A549 (cell line): ENCODE measurements around the gene PDP2. TPM values are rescaled to one million over a fixed set of nuclear protein-coding genes. Genes with fewer than 3 reads are reported as not detected.
A peak's percentile ranks its signal among the peaks of the same experiment; 100 is the strongest.

Experiments
- ATAC-seq, 2 experiments: fragments of 200-7000 bp in 1 of 2; fragments of >200 bp in 1 of 2; cut with Nextera tagmentation in 1 of 2; cut with Tn5 transposase in 1 of 2; 3 replicates each; pipeline versions ENCODE4 v1.8.0 to v1.9.1; 2018 to 2020; ENCODE audit warnings: mild to moderate bottlenecking in 1 of 2, moderate library complexity in 1 of 2
- CTCF ChIA-PET: fragments of 300-600 bp; sonication (Branson Sonifier 250); formaldehyde crosslinking; extraction: SDS; loops from one replicate; lab custom pipeline; 2021; ENCODE audit warnings: antibody characterized with exemption, inconsistent platforms; lab: Yijun Ruan, JAX
- POLR2A ChIA-PET: fragments of 350-600 bp; formaldehyde crosslinking; extraction: SDS; loops from one replicate; lab custom pipeline; 2021; ENCODE audit warnings: antibody characterized with exemption, inconsistent platforms; lab: Yijun Ruan, JAX
- DNase-seq, 2 experiments: peaks; one replicate each; pipeline versions ENCODE4 v3.0.0 to v3.0.0-alpha.2; 2011 to 2016; ENCODE audit warnings: low read depth in 1 of 2, low spot score in 1 of 2
- FAIRE-seq: peaks from 2 replicates; lab custom pipeline; 2011; peaks lifted over from hg19 to GRCh38; lab: Jason Lieb, UNC
- H3K27ac ChIP-seq, 2 experiments: fragments of >200 bp; sonication (Bioruptor Twin); formaldehyde crosslinking; 3 replicates each; pipeline ENCODE4 v1.5.1; 2016 to 2017
- H3K4me1 ChIP-seq: fragments of >200 bp; sonication (Bioruptor Twin); formaldehyde crosslinking; 3 replicates; pipeline ENCODE4 v1.6.1; 2016
- H3K4me2 ChIP-seq: fragments of >200 bp; sonication (Bioruptor Twin); formaldehyde crosslinking; 3 replicates; pipeline ENCODE4 v1.6.1; 2016
- H3K4me3 ChIP-seq: fragments of >200 bp; sonication (Bioruptor Twin); formaldehyde crosslinking; 3 replicates; pipeline ENCODE4 v1.5.1; 2016
- H3K9me3 ChIP-seq: fragments of >200 bp; sonication (Bioruptor Twin); formaldehyde crosslinking; 3 replicates; pipeline ENCODE4 v1.6.1; 2016
- BCL3 ChIP-seq: fragments of >200 bp; sonication (Bioruptor Twin); formaldehyde crosslinking; IDR thresholded peaks from 3 replicates; pipeline ENCODE4 v1.6.1; 2016
- CHD2 ChIP-seq: fragments of 150-350 bp; IDR thresholded peaks from 2 replicates; pipeline ENCODE4 v1.6.1; 2014; ENCODE audit warnings: low read length; ENCODE audit not compliant: partially characterized antibody
- HOXB5 ChIP-seq: fragments of 250-450 bp; sonication (Bioruptor Pico); IDR thresholded peaks from 2 replicates; pipeline ENCODE4 v1.5.0; 2020; ENCODE audit warnings: mild to moderate bottlenecking, moderate library complexity
- JUN ChIP-seq, 2 experiments: fragments of >200 bp; sonication (Bioruptor Twin); formaldehyde crosslinking; IDR thresholded peaks; 2 replicates in 1 of 2; 3 replicates in 1 of 2; pipeline ENCODE4 v1.6.1; 2016 to 2017
- JUNB ChIP-seq: fragments of >200 bp; sonication (Bioruptor Twin); formaldehyde crosslinking; IDR thresholded peaks from 2 replicates; pipeline ENCODE4 v1.6.1; 2016
- MYC ChIP-seq: IDR thresholded peaks from 2 replicates; pipeline ENCODE4 v1.6.1; 2012; ENCODE audit warnings: mild to moderate bottlenecking, inconsistent platforms, low read length, improper control_type of control experiment, borderline replicate concordance
- NPAS2 ChIP-seq: fragments of 250-450 bp; sonication (Bioruptor Pico); IDR thresholded peaks from 2 replicates; pipeline ENCODE4 v1.8.0; 2022; ENCODE audit warnings: mild to moderate bottlenecking, moderate library complexity, borderline replicate concordance
- PBX3 ChIP-seq: IDR thresholded peaks from 2 replicates; pipeline ENCODE4 v1.6.1; 2012
- RAD21 ChIP-seq, 2 experiments: fragments of >200 bp in 1 of 2; sonication (Bioruptor Twin) in 1 of 2; formaldehyde crosslinking in 1 of 2; IDR thresholded peaks in 1 of 2; conservative IDR thresholded peaks in 1 of 2; 2 replicates in 1 of 2; 3 replicates in 1 of 2; pipeline ENCODE4 v1.6.1; 2012 to 2018; ENCODE audit warnings: inconsistent platforms in 1 of 2
- RCOR1 ChIP-seq: fragments of 150-350 bp; IDR thresholded peaks from 2 replicates; pipeline ENCODE4 v1.6.1; 2014; ENCODE audit warnings: antibody characterized with exemption, low read length, low read depth
- RFX5 ChIP-seq: fragments of 450-650 bp; IDR thresholded peaks from 2 replicates; pipeline ENCODE4 v1.7.1; 2014; ENCODE audit warnings: antibody characterized with exemption, mild to moderate bottlenecking, moderate library complexity
- SMC3 ChIP-seq: fragments of >200 bp; sonication (Bioruptor Twin); formaldehyde crosslinking; IDR thresholded peaks from 3 replicates; pipeline ENCODE4 v1.6.1; 2018; ENCODE audit warnings: inconsistent platforms
- SREBF2 ChIP-seq: fragments of 450-650 bp; IDR thresholded peaks from 2 replicates; pipeline ENCODE4 v1.6.1; 2014; ENCODE audit warnings: mild to moderate bottlenecking, moderate library complexity
- TFCP2L1 ChIP-seq: fragments of 250-450 bp; sonication (Bioruptor Pico); IDR thresholded peaks from 2 replicates; pipeline ENCODE4 v1.5.0; 2021; ENCODE audit warnings: mild to moderate bottlenecking
- ZC3H11A ChIP-seq: fragments of 450-650 bp; IDR thresholded peaks from 2 replicates; pipeline ENCODE4 v1.6.1; 2014; ENCODE audit warnings: antibody characterized with exemption, mild to moderate bottlenecking
- ZNF302 ChIP-seq: fragments of 250-450 bp; sonication (Bioruptor Pico); IDR thresholded peaks from 2 replicates; pipeline ENCODE4 v1.9.0; 2021; ENCODE audit warnings: inconsistent platforms, mild to moderate bottlenecking, moderate library complexity
- WGBS: methylation state at CpG from one replicate; pipeline ENCODE4 v1.1.6; 2017; ENCODE audit errors: missing lambda C conversion rate; 5-methylcytosine and 5-hydroxymethylcytosine counted together
- polyA plus RNA-seq, 4 experiments: library from polyadenylated mRNA; depleted of rRNA in 3 of 4; stranded (reverse); fragments of >200 nt; fragmentation: RNase III in 1 of 4; extraction: RNeasy Plus Mini Kit Qiagen cat#74134 plus additional on column Dnase treatment in 1 of 4; gene quantifications; 2 replicates in 3 of 4; 3 replicates in 1 of 4; pipeline ENCODE4 v1.2.3, GENCODE V29; 2011 to 2017
- TF ChIP-seq, protein P1 (sequence below): fragments of >200 bp; sonication (Bioruptor Twin); formaldehyde crosslinking; IDR thresholded peaks from 3 replicates; pipeline ENCODE4 v1.5.1; 2016
- TF ChIP-seq, protein P2 (sequence below): fragments of 250-450 bp; sonication (Bioruptor Pico); IDR thresholded peaks from 2 replicates; pipeline ENCODE4 v1.5.0; 2020; ENCODE audit warnings: low read depth, mild to moderate bottlenecking, moderate library complexity

Gene PDP2
- polyA plus RNA-seq, 2 of the 4 experiments (the other 2 are of a cell fraction), result 10.0 to 10.5 TPM

- POLR2A ChIA-PET, result no interaction called here
- FAIRE-seq (no peak), ATAC-seq (peak; percentile 55 to 74; a peak in 5 of 6 replicates)
- Histone ChIP-seq H3K4me1 (peaks cover 23% of the 10 kb centered on the region), H3K27ac (peak overlapping the region; percentile 57 to 79; a peak in 5 of 6 replicates), H3K4me2 (peak overlapping the region; percentile 83)
- TF ChIP-seq JUNB (no peak), RCOR1 (no peak), PBX3 (no peak), SMC3 (peak; percentile 61), HOXB5 (no peak), SREBF2 (no peak), TFCP2L1 (CRISPR knock-in tag) (no peak), RAD21 (conservative IDR thresholded peaks at IDR 0.05 in 1 of 2, IDR thresholded peaks at IDR 0.05 in 1 of 2) (peak in 1 of 2 experiments; percentile 33; a peak in 1 of 5 replicates), JUN (IDR thresholded peaks at IDR 0.05) (peak in 1 of 2 experiments; percentile 44; a peak in 1 of 5 replicates), ZC3H11A (no peak)
- TF ChIP-seq, protein P1, sequence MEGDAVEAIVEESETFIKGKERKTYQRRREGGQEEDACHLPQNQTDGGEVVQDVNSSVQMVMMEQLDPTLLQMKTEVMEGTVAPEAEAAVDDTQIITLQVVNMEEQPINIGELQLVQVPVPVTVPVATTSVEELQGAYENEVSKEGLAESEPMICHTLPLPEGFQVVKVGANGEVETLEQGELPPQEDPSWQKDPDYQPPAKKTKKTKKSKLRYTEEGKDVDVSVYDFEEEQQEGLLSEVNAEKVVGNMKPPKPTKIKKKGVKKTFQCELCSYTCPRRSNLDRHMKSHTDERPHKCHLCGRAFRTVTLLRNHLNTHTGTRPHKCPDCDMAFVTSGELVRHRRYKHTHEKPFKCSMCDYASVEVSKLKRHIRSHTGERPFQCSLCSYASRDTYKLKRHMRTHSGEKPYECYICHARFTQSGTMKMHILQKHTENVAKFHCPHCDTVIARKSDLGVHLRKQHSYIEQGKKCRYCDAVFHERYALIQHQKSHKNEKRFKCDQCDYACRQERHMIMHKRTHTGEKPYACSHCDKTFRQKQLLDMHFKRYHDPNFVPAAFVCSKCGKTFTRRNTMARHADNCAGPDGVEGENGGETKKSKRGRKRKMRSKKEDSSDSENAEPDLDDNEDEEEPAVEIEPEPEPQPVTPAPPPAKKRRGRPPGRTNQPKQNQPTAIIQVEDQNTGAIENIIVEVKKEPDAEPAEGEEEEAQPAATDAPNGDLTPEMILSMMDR, result peak; percentile 56
- TF ChIP-seq, all 56 proteins: peak for 4
- H3K4me3 ChIP-seq, result peak overlapping the region; percentile 51
- peak in 1 of 2 experiments; percentile 81 for DNase-seq
- CTCF ChIA-PET, result interaction anchor here (0.7 to 29.9 kb wide), 5 partner anchors 10 to 57 kb away, joined by 3 to 837 read pairs (median 3); partner anchors contain the start of genes CDH16, CIAO2B and PDP2
- no peaks in the 10 kb centered on the region for H3K9me3 ChIP-seq
- WGBS, result 54% methylated on average over 23 of the region's 72 CpGs
These were observed 44.4 kb downstream of the PDP2 start for GRCh38 chr16:66924527-66925321.

DNA sequence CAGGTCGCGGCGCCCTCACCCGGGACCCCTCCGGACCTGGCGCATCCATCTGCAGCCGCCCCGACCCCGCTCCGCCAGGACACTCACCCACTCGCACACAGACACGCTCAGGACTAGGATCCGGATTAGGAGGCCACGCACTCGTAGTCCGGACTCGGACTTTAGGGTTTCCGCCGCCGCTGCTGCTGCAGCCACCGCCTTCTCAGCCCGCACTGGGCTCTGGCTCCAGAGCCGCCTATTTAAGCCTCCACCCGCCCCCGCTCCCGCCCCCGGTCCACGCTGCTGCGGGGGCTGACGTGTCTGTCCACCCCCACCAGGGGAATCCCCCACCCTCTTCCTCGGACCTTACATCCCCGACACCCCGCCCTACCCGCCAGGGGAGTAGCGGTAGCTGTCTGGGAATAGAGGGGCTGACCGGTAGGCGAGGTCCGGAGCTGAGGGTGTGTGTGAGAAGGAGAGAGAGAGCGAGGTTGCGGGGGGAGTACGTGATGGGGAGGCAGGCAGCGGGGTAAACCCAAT lies 45.1 kb downstream of the PDP2 start, which contains the start of gene RRAD:
Gene RRAD, minus strand, starts transcription at position 214 of the 519 bp plus-strand sequence. CDS start 356 bp downstream, outside the sequence.
- TF ChIP-seq CHD2 (no peak), BCL3 (no peak), NPAS2 (CRISPR knock-in tag) (no peak), MYC (no peak), RFX5 (no peak), RAD21 (conservative IDR thresholded peaks at IDR 0.05 in 1 of 2, IDR thresholded peaks at IDR 0.05 in 1 of 2) (no peak), ZNF302 (no peak)
- TF ChIP-seq, protein P2, sequence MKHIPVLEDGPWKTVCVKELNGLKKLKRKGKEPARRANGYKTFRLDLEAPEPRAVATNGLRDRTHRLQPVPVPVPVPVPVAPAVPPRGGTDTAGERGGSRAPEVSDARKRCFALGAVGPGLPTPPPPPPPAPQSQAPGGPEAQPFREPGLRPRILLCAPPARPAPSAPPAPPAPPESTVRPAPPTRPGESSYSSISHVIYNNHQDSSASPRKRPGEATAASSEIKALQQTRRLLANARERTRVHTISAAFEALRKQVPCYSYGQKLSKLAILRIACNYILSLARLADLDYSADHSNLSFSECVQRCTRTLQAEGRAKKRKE (CRISPR knock-in tag), result no peak
- DNase-seq, result no peak
- no peaks in the 10 kb centered on the region for H3K9me3 ChIP-seq
- WGBS, result 66% methylated on average over 19 of the region's 42 CpGs
- ChIA-PET CTCF (interaction anchor here (0.8 to 29.9 kb wide), 5 partner anchors 9 to 29 kb away, joined by 3 to 837 read pairs (median 3); partner anchors contain the start of genes CDH16, CIAO2B and PDP2), POLR2A (no interaction called here)
- peak within 1 kb of the TSS; percentile 57 to 79; a peak in 5 of 6 replicates for H3K27ac ChIP-seq
- ATAC-seq, result peak in 1 of 2 experiments; percentile 15; a peak in 3 of 6 replicates
- no peak for FAIRE-seq
- peak within 1 kb of the TSS; percentile 83 for H3K4me2 ChIP-seq
- H3K4me1 ChIP-seq, result peaks cover 23% of the 10 kb centered on the region
- H3K4me3 ChIP-seq, result peak within 1 kb of the TSS; percentile 51
